Endothelial cell of umbilical vein (primary cell): ENCODE results near the gene PRR7. TPM values are rescaled to one million over a fixed set of nuclear protein-coding genes. Genes with fewer than 3 reads are reported as not detected.

Source experiments
- BruUV-seq: library from RNA; stranded (reverse); fragments of 400-500 nt; replicated peaks from 2 replicates; lab custom pipeline; 2021; lab: Mats Ljungman, UMichigan
- CTCF ChIA-PET: fragments of 300-600, 350-600 bp; sonication (Branson Sonifier 250); formaldehyde crosslinking; loops from one replicate; lab custom pipeline; 2021; ENCODE audit warnings: antibody characterized with exemption, inconsistent platforms; lab: Charles Lee
- POLR2A ChIA-PET: fragments of 300-600, 350-600 bp; sonication (Branson Sonifier 250); formaldehyde crosslinking; loops from one replicate; lab custom pipeline; 2021; ENCODE audit warnings: antibody characterized with exemption, inconsistent platforms; lab: Charles Lee
- DNase-seq: peaks from one replicate; pipeline ENCODE4 v3.0.0-alpha.2; 2011; ENCODE audit warnings: low read depth, low spot score
- FAIRE-seq: peaks from 2 replicates; lab custom pipeline; 2011; peaks lifted over from hg19 to GRCh38; lab: Jason Lieb, UNC
- H2AFZ ChIP-seq: 2 replicates; pipeline ENCODE4 v1.6.0; 2012; ENCODE audit warnings: low read depth, low read length, control low read depth, inconsistent platforms
- H3K27ac ChIP-seq: 2 replicates; pipeline ENCODE4 v1.5.1; 2011; ENCODE audit warnings: low read depth, mild to moderate bottlenecking, control low read depth, low read length, moderate library complexity; ENCODE audit not compliant: insufficient read depth
- H3K27me3 ChIP-seq, 2 experiments: 2 replicates each; pipeline versions ENCODE4 v1.6.0 to v1.6.1; 2011; ENCODE audit warnings: low read length in 2 of 2, mixed read lengths in 1 of 2; ENCODE audit not compliant: control insufficient read depth in 2 of 2, insufficient read depth in 2 of 2
- H3K36me3 ChIP-seq, 2 experiments: 2 replicates in 1 of 2; 3 replicates in 1 of 2; pipeline ENCODE4 v1.5.1; 2011; ENCODE audit warnings: low read length in 2 of 2, mild to moderate bottlenecking in 1 of 2, moderate library complexity in 1 of 2; ENCODE audit not compliant: control insufficient read depth in 2 of 2, insufficient read depth in 2 of 2; ENCODE audit errors: extremely low read depth in 1 of 2
- H3K4me1 ChIP-seq: 3 replicates; pipeline ENCODE4 v1.5.1; 2011; ENCODE audit warnings: mild to moderate bottlenecking, low read length; ENCODE audit not compliant: control insufficient read depth, insufficient read depth; ENCODE audit errors: extremely low read depth
- H3K4me2 ChIP-seq: 2 replicates; pipeline ENCODE4 v1.6.1; 2011; ENCODE audit warnings: low read length, control low read depth, mixed read lengths; ENCODE audit not compliant: insufficient read depth
- H3K4me3 ChIP-seq, 3 experiments: fragments of 200-600 bp in 1 of 3; sonication (generic), shearing (Covaris generic) in 1 of 3; replicated peaks in 1 of 3; 2 replicates each; pipeline ENCODE4 v1.5.1; 2011 to 2016; ENCODE audit warnings: control low read depth in 3 of 3, low read length in 3 of 3, mild to moderate bottlenecking in 2 of 3, inconsistent platforms in 1 of 3, low read depth in 1 of 3, moderate library complexity in 1 of 3; ENCODE audit not compliant: insufficient read depth in 1 of 3
- H3K79me2 ChIP-seq: 2 replicates; pipeline ENCODE4 v1.6.0; 2012; ENCODE audit warnings: low read length, inconsistent platforms; ENCODE audit not compliant: control insufficient read depth, insufficient read depth
- H3K9ac ChIP-seq: replicated peaks from 2 replicates; pipeline ENCODE3; 2011; ENCODE audit warnings: low read length, control low read depth; ENCODE audit not compliant: insufficient read depth; ENCODE audit errors: extremely low read depth
- H3K9me1 ChIP-seq: replicated peaks from 3 replicates; pipeline ENCODE4 v1.6.0; 2011; ENCODE audit warnings: mild to moderate bottlenecking, low read length; ENCODE audit not compliant: control insufficient read depth, insufficient read depth; ENCODE audit errors: extremely low read depth
- H3K9me3 ChIP-seq: replicated peaks from 2 replicates; pipeline ENCODE4 v1.5.1; 2012; ENCODE audit warnings: low read length, inconsistent platforms; ENCODE audit not compliant: control insufficient read depth, insufficient read depth
- H4K20me1 ChIP-seq: replicated peaks from 2 replicates; pipeline ENCODE3; 2011; ENCODE audit warnings: mild to moderate bottlenecking, low read length; ENCODE audit not compliant: control insufficient read depth, insufficient read depth; ENCODE audit errors: extremely low read depth
- EZH2 ChIP-seq: IDR thresholded peaks from 2 replicates; pipeline ENCODE4 v1.6.1; 2012; ENCODE audit warnings: borderline replicate concordance, low read depth, mild to moderate bottlenecking, moderate library complexity, low read length, inconsistent platforms; ENCODE audit not compliant: severe bottlenecking
- FOS ChIP-seq: IDR thresholded peaks from 2 replicates; pipeline ENCODE4 v1.6.1; 2011; ENCODE audit warnings: mild to moderate bottlenecking, low read length, moderate library complexity, borderline replicate concordance; ENCODE audit not compliant: insufficient read depth
- GATA2 ChIP-seq: IDR thresholded peaks from 2 replicates; pipeline ENCODE4 v1.7.0; 2011; ENCODE audit warnings: low read depth, mild to moderate bottlenecking, moderate library complexity, mixed read lengths, low read length; ENCODE audit not compliant: insufficient read length, insufficient read depth
- JUN ChIP-seq: IDR thresholded peaks from 2 replicates; pipeline ENCODE4 v1.6.1; 2011; ENCODE audit warnings: borderline replicate concordance, low read depth; ENCODE audit not compliant: insufficient read length, insufficient read depth
- MAX ChIP-seq: IDR thresholded peaks from 2 replicates; pipeline ENCODE4 v1.6.1; 2011; ENCODE audit not compliant: insufficient read depth, insufficient read length
- MYC ChIP-seq: IDR thresholded peaks from one replicate; pipeline ENCODE4 v1.6.1; 2011; ENCODE audit warnings: mild to moderate bottlenecking, low read depth, low read length
- POLR2A ChIP-seq: IDR thresholded peaks from 2 replicates; pipeline ENCODE4 v1.6.1; 2012; ENCODE audit warnings: low read depth, mild to moderate bottlenecking, control low read depth, low read length
- POLR2AphosphoS5 ChIP-seq: IDR thresholded peaks from 2 replicates; pipeline ENCODE4 v1.6.1; 2012; ENCODE audit warnings: low read depth, mild to moderate bottlenecking, control low read depth, low read length, moderate library complexity; ENCODE audit not compliant: insufficient read depth
- dilution Hi-C: fragments of 300-500 bp; cut with MboI; formaldehyde crosslinking; loops from one replicate; pipeline ENCODE4 v1.15.0; 2019; ENCODE audit warnings: low sequenced_read_pairs; ENCODE audit not compliant: extremely low pct_ligation_motif_present
- intact Hi-C: fragments of 100-400 bp; cut with micrococcal nuclease; formaldehyde crosslinking; loops from one replicate; pipeline ENCODE4 v1.10.0; 2022
- polyA plus RNA-seq, 4 experiments: library from polyadenylated mRNA; depleted of rRNA in 3 of 4; stranded (reverse) in 3 of 4; unstranded in 1 of 4; fragments of >200 nt; gene quantifications; 2 replicates each; pipeline versions ENCODE4 v1.2.1 to v1.2.3, GENCODE V29; 2011 to 2012; ENCODE audit warnings: missing spikeins in 1 of 4
- total RNA-seq: library from RNA; stranded (reverse); gene quantifications from 2 replicates; pipeline ENCODE4 v1.2.3, GENCODE V29; 2021
- TF ChIP-seq, protein P1 (sequence below), 2 donors: IDR thresholded peaks; 1 replicate in 1 of 2; 2 replicates in 1 of 2; pipeline ENCODE4 v1.5.1; 2011; ENCODE audit warnings: low read length in 2 of 2, mild to moderate bottlenecking in 2 of 2, moderate library complexity in 2 of 2, control low read depth in 1 of 2, inconsistent platforms in 1 of 2, low read depth in 1 of 2; ENCODE audit not compliant: insufficient read depth in 1 of 2; ENCODE audit errors: extremely low read depth in 1 of 2

Gene PRR7
- total and polyA plus RNA-seq, 2 donors (not counting 3 experiments of a cell fraction or from before 2014, with no cell fraction given), result 6.5 to 6.6 TPM

GRCh38 chr5:177448244-177448950 is 1.8 kb downstream of the PRR7 start:
- H3K36me3 ChIP-seq, result no peaks in the 10 kb centered on the region
- FAIRE-seq, result peak; percentile 60
- H3K4me1 ChIP-seq, result peaks cover 23% of the 10 kb centered on the region
- TF ChIP-seq POLR2A (no peak), GATA2 (no peak), POLR2AphosphoS5 (no peak), JUN (no peak), FOS (no peak), MAX (no peak), EZH2 (no peak), MYC (no peak)
- TF ChIP-seq, protein P1, sequence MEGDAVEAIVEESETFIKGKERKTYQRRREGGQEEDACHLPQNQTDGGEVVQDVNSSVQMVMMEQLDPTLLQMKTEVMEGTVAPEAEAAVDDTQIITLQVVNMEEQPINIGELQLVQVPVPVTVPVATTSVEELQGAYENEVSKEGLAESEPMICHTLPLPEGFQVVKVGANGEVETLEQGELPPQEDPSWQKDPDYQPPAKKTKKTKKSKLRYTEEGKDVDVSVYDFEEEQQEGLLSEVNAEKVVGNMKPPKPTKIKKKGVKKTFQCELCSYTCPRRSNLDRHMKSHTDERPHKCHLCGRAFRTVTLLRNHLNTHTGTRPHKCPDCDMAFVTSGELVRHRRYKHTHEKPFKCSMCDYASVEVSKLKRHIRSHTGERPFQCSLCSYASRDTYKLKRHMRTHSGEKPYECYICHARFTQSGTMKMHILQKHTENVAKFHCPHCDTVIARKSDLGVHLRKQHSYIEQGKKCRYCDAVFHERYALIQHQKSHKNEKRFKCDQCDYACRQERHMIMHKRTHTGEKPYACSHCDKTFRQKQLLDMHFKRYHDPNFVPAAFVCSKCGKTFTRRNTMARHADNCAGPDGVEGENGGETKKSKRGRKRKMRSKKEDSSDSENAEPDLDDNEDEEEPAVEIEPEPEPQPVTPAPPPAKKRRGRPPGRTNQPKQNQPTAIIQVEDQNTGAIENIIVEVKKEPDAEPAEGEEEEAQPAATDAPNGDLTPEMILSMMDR (IDR thresholded peaks at IDR 0.05; ENCODE audit: extremely low read depth in 1 of 2, insufficient read depth in 1 of 2, low read depth in 1 of 2, low read length in 2 of 2), result no peak
- no peaks in the 10 kb centered on the region for H3K9me3 ChIP-seq
- H3K27me3 ChIP-seq, result no peaks in the 10 kb centered on the region
- POLR2A ChIA-PET, result interaction anchor here (1.5 kb wide), 1 partner anchor 49 kb away, joined by 7 read pairs; the partner anchor contains the start of gene PDLIM7
- H3K79me2 ChIP-seq, result no peaks in the 10 kb centered on the region
- intact Hi-C loops (no loop called here), dilution Hi-C loops (no loop called here)
- H4K20me1 ChIP-seq, result no peaks in the 10 kb centered on the region
- CTCF ChIA-PET, result interaction anchor here (1.0 to 13.5 kb wide), 9 partner anchors 9 to 138 kb away, joined by 3 to 288 read pairs (median 7); partner anchors contain the start of genes GRK6 and PFN3
- no peaks in the 10 kb centered on the region for H3K9me1 ChIP-seq
- H3K4me3 ChIP-seq, result no peak overlapping the region
- no peak overlapping the region for H3K27ac ChIP-seq
- H3K4me2 ChIP-seq, result peak overlapping the region; percentile 6
- H3K9ac ChIP-seq, result no peak overlapping the region
- BruUV-seq, result TSS peak; percentile 10
- no peak for DNase-seq
- H2AFZ ChIP-seq, result no peak overlapping the region
